OCI-LY3 (cell line): ENCODE results near the gene FGB.

Experiments used
- EZH2phosphoT487 ChIP-seq: fragments of 200-600 bp; shearing (Covaris generic); IDR thresholded peaks from 2 replicates; pipeline ENCODE4 v1.6.1; 2018; ENCODE audit warnings: antibody characterized with exemption, mixed run types, low read depth
- TF ChIP-seq, protein P1 (sequence below): fragments of 200-600, 300-600 bp; sonication (generic); IDR thresholded peaks from 2 replicates; pipeline ENCODE4 v1.5.1; 2014; ENCODE audit warnings: antibody characterized with exemption, low read length, low read depth

DNA sequence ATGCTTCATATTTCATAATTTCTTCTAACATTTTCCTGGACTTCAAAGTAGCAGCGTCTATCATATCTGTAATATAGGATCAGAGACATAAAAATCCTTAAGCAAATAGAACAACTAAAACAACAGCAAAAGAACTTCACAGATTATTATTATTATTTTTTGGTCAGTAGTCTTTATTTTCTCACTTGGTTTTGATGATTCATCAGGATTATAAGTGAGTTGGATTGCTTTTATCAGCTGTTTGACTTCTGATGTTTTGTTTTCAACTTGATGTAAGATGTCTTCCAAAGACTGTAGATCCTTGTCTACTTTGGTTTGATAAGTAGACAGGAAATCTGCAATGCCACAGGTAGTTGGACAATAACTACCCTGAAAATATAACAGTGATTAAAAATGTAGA lies 49.0 kb downstream of the FGB start:
- TF ChIP-seq, protein P1, sequence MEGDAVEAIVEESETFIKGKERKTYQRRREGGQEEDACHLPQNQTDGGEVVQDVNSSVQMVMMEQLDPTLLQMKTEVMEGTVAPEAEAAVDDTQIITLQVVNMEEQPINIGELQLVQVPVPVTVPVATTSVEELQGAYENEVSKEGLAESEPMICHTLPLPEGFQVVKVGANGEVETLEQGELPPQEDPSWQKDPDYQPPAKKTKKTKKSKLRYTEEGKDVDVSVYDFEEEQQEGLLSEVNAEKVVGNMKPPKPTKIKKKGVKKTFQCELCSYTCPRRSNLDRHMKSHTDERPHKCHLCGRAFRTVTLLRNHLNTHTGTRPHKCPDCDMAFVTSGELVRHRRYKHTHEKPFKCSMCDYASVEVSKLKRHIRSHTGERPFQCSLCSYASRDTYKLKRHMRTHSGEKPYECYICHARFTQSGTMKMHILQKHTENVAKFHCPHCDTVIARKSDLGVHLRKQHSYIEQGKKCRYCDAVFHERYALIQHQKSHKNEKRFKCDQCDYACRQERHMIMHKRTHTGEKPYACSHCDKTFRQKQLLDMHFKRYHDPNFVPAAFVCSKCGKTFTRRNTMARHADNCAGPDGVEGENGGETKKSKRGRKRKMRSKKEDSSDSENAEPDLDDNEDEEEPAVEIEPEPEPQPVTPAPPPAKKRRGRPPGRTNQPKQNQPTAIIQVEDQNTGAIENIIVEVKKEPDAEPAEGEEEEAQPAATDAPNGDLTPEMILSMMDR, result no peak
- TF ChIP-seq EZH2phosphoT487, result no peak
